ENCODE data around the gene SMARCA4.

The SMARCA4 gene

GRCh38 chr19:10981252-10981895, 20.5 kb downstream of the SMARCA4 start:
- H3K27me3 ChIP-seq (replicated peaks; ENCODE audit: control insufficient read depth, insufficient read depth, low read length), result no peaks in the 10 kb centered on the region
- TF ChIP-seq CTCF (IDR thresholded peaks at IDR 0.05; ENCODE audit: insufficient read depth, low read length, poor library complexity, severe bottlenecking), result no peak
- H3K4me3 ChIP-seq (replicated peaks; ENCODE audit: low read depth, low read length), result no peak overlapping the region
- DNase-seq (ENCODE audit: extremely low read depth, insufficient read length), result no peak
- H3K36me3 ChIP-seq (ENCODE audit: control insufficient read depth, insufficient read depth, low read length), result peaks cover 13% of the 10 kb centered on the region

DNA sequence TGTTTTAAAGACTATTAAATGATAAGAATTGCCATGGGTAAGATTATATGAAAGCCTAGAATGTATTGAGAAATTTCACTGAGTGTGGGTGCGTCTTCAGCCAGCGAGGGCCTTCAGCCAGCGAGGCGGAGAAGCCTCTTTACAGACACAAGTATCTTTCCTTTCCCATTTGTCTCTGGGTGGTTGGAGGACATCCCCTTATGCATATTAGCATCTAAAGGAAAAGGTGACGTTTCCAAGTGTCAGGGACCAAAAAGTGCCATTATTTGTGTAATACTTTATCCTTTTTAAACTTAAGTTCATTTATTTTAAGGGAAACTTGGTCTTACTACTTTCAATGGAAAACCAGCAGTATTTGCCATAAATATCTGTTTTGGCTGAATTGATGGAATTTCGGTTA, 22.2 kb downstream of the SMARCA4 start:
- no peak overlapping the region for H3K4me3 ChIP-seq (replicated peaks; ENCODE audit: low read depth, low read length)
- no peak for TF ChIP-seq CTCF (IDR thresholded peaks at IDR 0.05; ENCODE audit: insufficient read depth, low read length, poor library complexity, severe bottlenecking)
- no peaks in the 10 kb centered on the region for H3K27me3 ChIP-seq (replicated peaks; ENCODE audit: control insufficient read depth, insufficient read depth, low read length)
- H3K36me3 ChIP-seq (ENCODE audit: control insufficient read depth, insufficient read depth, low read length), result peaks cover 25% of the 10 kb centered on the region
- DNase-seq (ENCODE audit: extremely low read depth, insufficient read length), result no peak

DNA sequence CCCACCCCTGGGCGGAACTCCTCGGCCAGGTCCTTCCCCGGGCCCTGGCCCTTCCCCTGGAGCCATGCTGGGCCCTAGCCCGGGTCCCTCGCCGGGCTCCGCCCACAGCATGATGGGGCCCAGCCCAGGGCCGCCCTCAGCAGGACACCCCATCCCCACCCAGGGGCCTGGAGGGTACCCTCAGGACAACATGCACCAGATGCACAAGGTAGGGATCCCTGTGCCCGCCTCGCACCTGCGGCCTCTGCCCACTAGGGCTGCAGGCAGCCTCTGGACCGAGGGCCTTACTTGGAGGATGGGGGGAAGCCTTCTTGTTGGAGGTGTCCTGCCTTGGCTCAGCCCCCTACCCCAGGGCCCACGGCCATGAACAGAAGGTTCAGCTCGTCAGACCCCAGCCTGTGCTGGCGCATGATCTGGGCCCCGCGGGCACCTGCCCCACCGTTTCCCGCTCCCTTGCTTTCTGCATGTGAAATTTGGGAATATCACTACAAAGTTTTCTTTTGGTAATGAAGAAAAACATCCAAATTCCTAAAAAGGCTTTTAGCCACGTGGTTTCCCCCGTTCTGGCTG, 23.4 kb downstream of the SMARCA4 start:
- no peak for TF ChIP-seq CTCF (IDR thresholded peaks at IDR 0.05; ENCODE audit: insufficient read depth, low read length, poor library complexity, severe bottlenecking)
- Histone ChIP-seq H3K27me3 (replicated peaks; ENCODE audit: control insufficient read depth, insufficient read depth, low read length) (no peaks in the 10 kb centered on the region), H3K4me3 (replicated peaks; ENCODE audit: low read depth, low read length) (no peak overlapping the region), H3K36me3 (ENCODE audit: control insufficient read depth, insufficient read depth, low read length) (peaks cover 32% of the 10 kb centered on the region)
- DNase-seq (ENCODE audit: extremely low read depth, insufficient read length), result no peak

DNA sequence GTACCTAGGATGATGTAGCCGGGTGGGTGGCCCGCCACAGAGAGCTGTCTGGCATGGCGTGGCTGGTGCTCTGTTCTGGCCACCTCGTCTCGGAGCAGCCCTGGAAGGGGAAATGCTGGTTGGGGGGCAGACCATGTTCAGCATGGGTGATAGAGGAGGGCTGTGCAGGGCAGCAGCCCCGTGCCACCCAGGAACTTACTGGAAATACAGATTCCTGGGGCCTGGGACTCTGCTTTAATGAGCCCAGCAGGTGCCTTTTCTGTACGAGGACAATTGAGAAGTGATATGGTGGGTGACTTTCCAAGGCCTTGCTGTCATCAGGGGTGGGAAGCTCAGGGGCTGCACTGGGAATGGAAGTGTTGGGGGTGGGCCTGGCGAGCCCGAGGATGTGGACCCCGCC, 24.7 kb downstream of the SMARCA4 start:
- H3K36me3 ChIP-seq (ENCODE audit: control insufficient read depth, insufficient read depth, low read length), result peaks cover 35% of the 10 kb centered on the region
- no peaks in the 10 kb centered on the region for H3K27me3 ChIP-seq (replicated peaks; ENCODE audit: control insufficient read depth, insufficient read depth, low read length)
- DNase-seq (ENCODE audit: extremely low read depth, insufficient read length), result no peak
- TF ChIP-seq CTCF (IDR thresholded peaks at IDR 0.05; ENCODE audit: insufficient read depth, low read length, poor library complexity, severe bottlenecking), result no peak
- no peak overlapping the region for H3K4me3 ChIP-seq (replicated peaks; ENCODE audit: low read depth, low read length)

DNA sequence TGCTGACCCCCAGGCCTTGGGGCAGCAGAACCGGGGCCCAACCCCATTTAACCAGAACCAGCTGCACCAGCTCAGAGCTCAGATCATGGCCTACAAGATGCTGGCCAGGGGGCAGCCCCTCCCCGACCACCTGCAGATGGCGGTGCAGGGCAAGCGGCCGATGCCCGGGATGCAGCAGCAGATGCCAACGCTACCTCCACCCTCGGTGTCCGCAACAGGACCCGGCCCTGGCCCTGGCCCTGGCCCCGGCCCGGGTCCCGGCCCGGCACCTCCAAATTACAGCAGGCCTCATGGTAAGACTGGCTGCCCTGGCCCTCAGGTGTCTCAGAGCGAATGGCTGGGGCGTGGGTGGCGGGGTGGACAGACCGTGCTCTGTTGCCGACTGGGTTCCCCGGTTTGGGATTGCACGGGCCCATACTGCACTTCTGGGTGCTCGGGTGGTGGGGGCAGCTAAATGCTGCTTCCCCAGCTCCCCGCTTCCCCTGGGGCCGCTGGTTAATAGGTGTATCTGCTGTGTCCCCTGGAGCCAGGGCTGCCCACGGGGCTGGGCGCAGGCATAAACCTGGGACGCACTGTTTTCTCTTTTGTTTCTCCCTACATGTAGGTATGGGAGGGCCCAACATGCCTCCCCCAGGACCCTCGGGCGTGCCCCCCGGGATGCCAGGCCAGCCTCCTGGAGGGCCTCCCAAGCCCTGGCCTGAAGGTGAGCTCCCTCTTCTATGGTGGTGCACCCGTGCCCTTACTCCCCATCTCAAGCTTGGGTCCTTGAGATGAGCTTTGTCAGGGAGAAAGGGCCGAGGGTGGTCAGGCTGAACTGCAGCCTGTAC, 25.7 kb downstream of the SMARCA4 start:
- no peaks in the 10 kb centered on the region for H3K27me3 ChIP-seq (replicated peaks; ENCODE audit: control insufficient read depth, insufficient read depth, low read length)
- TF ChIP-seq CTCF (IDR thresholded peaks at IDR 0.05; ENCODE audit: insufficient read depth, low read length, poor library complexity, severe bottlenecking), result no peak
- no peak for DNase-seq (ENCODE audit: extremely low read depth, insufficient read length)
- H3K36me3 ChIP-seq (ENCODE audit: control insufficient read depth, insufficient read depth, low read length), result peaks cover 41% of the 10 kb centered on the region
- no peak overlapping the region for H3K4me3 ChIP-seq (replicated peaks; ENCODE audit: low read depth, low read length)
